ENCODE measurements around the gene NR6A1. TPM values are rescaled to one million over a fixed set of nuclear protein-coding genes. Genes with fewer than 3 reads are reported as not detected.

The NR6A1 gene
- polyA plus RNA-seq, 1 donor from 2014 or later = 4.3 TPM

DNA sequence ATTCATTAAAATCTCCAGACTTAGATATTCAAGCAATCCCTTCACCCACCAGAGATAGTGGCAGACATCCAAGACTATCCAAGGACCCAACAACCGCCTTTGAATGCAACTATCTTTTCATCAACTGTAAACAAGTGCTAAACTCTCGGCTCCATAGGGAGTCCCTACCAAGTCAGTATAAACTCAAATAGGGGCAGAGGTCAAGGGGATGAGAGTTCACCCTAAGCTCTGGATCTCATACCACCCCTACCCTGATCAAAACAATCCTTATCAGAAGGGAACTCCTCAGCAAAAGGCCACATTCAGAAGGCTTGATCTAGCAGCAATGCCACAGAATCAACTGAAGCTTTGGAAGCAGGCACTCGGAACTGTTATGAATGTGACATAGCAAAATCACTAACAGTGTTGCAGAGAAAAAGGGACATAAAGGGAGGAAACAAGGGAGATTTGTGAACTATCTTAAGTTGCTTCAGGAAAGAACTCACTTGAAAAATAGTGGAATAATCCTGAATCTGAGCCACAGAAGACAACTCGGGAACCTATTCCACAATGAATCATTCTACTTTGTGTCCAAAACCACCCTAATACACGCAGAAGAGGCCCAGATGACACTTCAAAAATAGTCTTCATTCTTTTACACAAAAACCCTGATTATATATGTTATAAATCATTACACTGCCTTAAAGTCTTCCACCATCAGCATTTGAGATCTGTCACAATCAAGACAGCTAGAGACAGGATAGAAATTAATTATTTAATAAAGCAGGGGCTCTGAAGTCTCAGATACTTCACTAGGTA lies 49.8 kb downstream of the NR6A1 start:
- no peaks in the 10 kb centered on the region for H3K79me2 ChIP-seq (replicated peaks; ENCODE audit: insufficient read depth, low read length)
- no peak overlapping the region for H3K9ac ChIP-seq (ENCODE audit: low read length)
- no peak for TF ChIP-seq SMC3 (conservative IDR thresholded peaks at IDR 0.05; ENCODE audit: poor library complexity)
- TF ChIP-seq, protein P1, sequence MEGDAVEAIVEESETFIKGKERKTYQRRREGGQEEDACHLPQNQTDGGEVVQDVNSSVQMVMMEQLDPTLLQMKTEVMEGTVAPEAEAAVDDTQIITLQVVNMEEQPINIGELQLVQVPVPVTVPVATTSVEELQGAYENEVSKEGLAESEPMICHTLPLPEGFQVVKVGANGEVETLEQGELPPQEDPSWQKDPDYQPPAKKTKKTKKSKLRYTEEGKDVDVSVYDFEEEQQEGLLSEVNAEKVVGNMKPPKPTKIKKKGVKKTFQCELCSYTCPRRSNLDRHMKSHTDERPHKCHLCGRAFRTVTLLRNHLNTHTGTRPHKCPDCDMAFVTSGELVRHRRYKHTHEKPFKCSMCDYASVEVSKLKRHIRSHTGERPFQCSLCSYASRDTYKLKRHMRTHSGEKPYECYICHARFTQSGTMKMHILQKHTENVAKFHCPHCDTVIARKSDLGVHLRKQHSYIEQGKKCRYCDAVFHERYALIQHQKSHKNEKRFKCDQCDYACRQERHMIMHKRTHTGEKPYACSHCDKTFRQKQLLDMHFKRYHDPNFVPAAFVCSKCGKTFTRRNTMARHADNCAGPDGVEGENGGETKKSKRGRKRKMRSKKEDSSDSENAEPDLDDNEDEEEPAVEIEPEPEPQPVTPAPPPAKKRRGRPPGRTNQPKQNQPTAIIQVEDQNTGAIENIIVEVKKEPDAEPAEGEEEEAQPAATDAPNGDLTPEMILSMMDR (IDR thresholded peaks at IDR 0.05; ENCODE audit: poor library complexity, severe bottlenecking) = no peak
- TF ChIP-seq EZH2 (IDR thresholded peaks at IDR 0.05; ENCODE audit: borderline replicate concordance, insufficient read depth, low read length, poor library complexity, severe bottlenecking) = no peak
- TF ChIP-seq TAF1 (IDR thresholded peaks at IDR 0.05; ENCODE audit: low read depth) = no peak
- no peak for TF ChIP-seq EP300 (conservative IDR thresholded peaks at IDR 0.05; ENCODE audit: poor library complexity, severe bottlenecking)
- TF ChIP-seq RAD21 (conservative IDR thresholded peaks at IDR 0.05) = no peak
- TF ChIP-seq, protein P2, sequence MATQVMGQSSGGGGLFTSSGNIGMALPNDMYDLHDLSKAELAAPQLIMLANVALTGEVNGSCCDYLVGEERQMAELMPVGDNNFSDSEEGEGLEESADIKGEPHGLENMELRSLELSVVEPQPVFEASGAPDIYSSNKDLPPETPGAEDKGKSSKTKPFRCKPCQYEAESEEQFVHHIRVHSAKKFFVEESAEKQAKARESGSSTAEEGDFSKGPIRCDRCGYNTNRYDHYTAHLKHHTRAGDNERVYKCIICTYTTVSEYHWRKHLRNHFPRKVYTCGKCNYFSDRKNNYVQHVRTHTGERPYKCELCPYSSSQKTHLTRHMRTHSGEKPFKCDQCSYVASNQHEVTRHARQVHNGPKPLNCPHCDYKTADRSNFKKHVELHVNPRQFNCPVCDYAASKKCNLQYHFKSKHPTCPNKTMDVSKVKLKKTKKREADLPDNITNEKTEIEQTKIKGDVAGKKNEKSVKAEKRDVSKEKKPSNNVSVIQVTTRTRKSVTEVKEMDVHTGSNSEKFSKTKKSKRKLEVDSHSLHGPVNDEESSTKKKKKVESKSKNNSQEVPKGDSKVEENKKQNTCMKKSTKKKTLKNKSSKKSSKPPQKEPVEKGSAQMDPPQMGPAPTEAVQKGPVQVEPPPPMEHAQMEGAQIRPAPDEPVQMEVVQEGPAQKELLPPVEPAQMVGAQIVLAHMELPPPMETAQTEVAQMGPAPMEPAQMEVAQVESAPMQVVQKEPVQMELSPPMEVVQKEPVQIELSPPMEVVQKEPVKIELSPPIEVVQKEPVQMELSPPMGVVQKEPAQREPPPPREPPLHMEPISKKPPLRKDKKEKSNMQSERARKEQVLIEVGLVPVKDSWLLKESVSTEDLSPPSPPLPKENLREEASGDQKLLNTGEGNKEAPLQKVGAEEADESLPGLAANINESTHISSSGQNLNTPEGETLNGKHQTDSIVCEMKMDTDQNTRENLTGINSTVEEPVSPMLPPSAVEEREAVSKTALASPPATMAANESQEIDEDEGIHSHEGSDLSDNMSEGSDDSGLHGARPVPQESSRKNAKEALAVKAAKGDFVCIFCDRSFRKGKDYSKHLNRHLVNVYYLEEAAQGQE (IDR thresholded peaks at IDR 0.05; ENCODE audit: borderline replicate concordance) = no peak
- TF ChIP-seq POLR2AphosphoS5 (IDR thresholded peaks at IDR 0.05) = no peak
- TF ChIP-seq MXI1 (conservative IDR thresholded peaks at IDR 0.05; ENCODE audit: poor library complexity, severe bottlenecking) = no peak
- H2AFZ ChIP-seq (ENCODE audit: low read depth, low read length) = no peak overlapping the region
- no peaks in the 10 kb centered on the region for H3K36me3 ChIP-seq (ENCODE audit: insufficient read depth, low read length)
- no peak overlapping the region for H3K4me2 ChIP-seq (ENCODE audit: low read length)
- no peaks in the 10 kb centered on the region for H3F3A ChIP-seq (ENCODE audit: insufficient read depth, low read length, poor library complexity, severe bottlenecking)
- H4K20me1 ChIP-seq (ENCODE audit: insufficient read depth) = no peaks in the 10 kb centered on the region
- no peaks in the 10 kb centered on the region for H3K9me3 ChIP-seq (ENCODE audit: low read length)
- H3K27me3 ChIP-seq (ENCODE audit: insufficient read depth, low read depth, low read length) = no peaks in the 10 kb centered on the region
- no peaks in the 10 kb centered on the region for H3K9me2 ChIP-seq (ENCODE audit: insufficient read depth, low read length)
- H3K4me3 ChIP-seq (ENCODE audit: low read length) = no peak overlapping the region
- H3K27ac ChIP-seq (ENCODE audit: low read length) = no peak overlapping the region

DNA sequence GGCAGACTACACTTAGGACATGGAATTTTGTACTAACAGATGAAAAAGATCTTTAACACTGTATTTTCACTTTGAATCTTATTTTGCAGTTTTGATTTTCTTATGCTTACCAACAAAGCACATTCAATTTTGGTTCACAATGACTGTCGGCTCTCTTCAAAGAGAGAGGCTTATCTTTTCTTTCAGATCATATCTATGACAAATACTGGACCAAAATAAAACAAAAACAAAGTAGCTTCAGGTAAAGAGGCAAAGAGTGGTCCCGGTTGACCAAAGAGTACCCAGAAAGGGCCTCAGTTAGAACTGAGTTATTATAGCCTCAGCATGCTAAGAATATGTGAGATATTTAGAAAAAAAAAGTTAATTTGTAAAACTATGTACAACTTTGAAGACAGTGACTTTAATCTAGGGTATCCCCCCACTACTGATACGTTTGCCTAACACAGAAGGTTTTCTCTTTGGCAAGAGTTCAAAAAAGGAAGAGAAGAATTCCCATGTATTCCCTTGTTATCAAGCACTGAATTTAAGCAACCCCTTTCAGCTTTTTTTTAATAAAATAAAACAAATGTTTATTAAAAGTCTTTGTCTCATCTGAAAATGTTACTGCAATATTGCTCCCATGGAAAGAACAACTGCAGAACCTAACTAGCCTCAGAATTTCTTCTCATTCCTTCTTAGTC lies 50.5 kb downstream of the NR6A1 start:
- Histone ChIP-seq H4K20me1 (ENCODE audit: insufficient read depth) (no peaks in the 10 kb centered on the region), H3K4me3 (ENCODE audit: low read length) (no peak overlapping the region), H3F3A (ENCODE audit: insufficient read depth, low read length, poor library complexity, severe bottlenecking) (no peaks in the 10 kb centered on the region), H3K4me2 (ENCODE audit: low read length) (no peak overlapping the region), H3K9me3 (ENCODE audit: low read length) (no peaks in the 10 kb centered on the region), H3K9me2 (ENCODE audit: insufficient read depth, low read length) (no peaks in the 10 kb centered on the region), H3K9ac (ENCODE audit: low read length) (no peak overlapping the region), H3K36me3 (ENCODE audit: insufficient read depth, low read length) (no peaks in the 10 kb centered on the region), H2AFZ (ENCODE audit: low read depth, low read length) (no peak overlapping the region), H3K27ac (ENCODE audit: low read length) (no peak overlapping the region), H3K79me2 (replicated peaks; ENCODE audit: insufficient read depth, low read length) (no peaks in the 10 kb centered on the region), H3K27me3 (ENCODE audit: insufficient read depth, low read depth, low read length) (no peaks in the 10 kb centered on the region)
- TF ChIP-seq EZH2 (IDR thresholded peaks at IDR 0.05; ENCODE audit: borderline replicate concordance, insufficient read depth, low read length, poor library complexity, severe bottlenecking) (no peak), MXI1 (conservative IDR thresholded peaks at IDR 0.05; ENCODE audit: poor library complexity, severe bottlenecking) (no peak), POLR2AphosphoS5 (IDR thresholded peaks at IDR 0.05) (no peak), TAF1 (IDR thresholded peaks at IDR 0.05; ENCODE audit: low read depth) (no peak), RAD21 (conservative IDR thresholded peaks at IDR 0.05) (no peak), SMC3 (conservative IDR thresholded peaks at IDR 0.05; ENCODE audit: poor library complexity) (no peak), EP300 (conservative IDR thresholded peaks at IDR 0.05; ENCODE audit: poor library complexity, severe bottlenecking) (no peak)
- TF ChIP-seq, protein P1 (IDR thresholded peaks at IDR 0.05; ENCODE audit: poor library complexity, severe bottlenecking) = no peak
- TF ChIP-seq, protein P2 (IDR thresholded peaks at IDR 0.05; ENCODE audit: borderline replicate concordance) = no peak
